Cerebellar nuclear complex (tissue), 1 donor: ENCODE data around the gene DDX51.
"Not testable (repeated sequence)": the region's sequence is repeated elsewhere in the genome, so short reads cannot be mapped to it uniquely, and the experiment has no call there.

Experiments used
- DNase-seq, 2 experiments: peaks; one replicate each; lab custom pipeline; 2025; lab: John Stamatoyannopoulos, UW

The DDX51 gene

GRCh38 chr12:132154341-132154761 lies 10.2 kb upstream of the DDX51 start:
- DNase-seq: no peak

GRCh38 chr12:132153501-132154340 lies 9.6 kb upstream of the DDX51 start:
- DNase-seq: peak in 1 of 2 experiments; percentile 25

- no peak for DNase-seq
These were observed 8.8 kb upstream of the DDX51 start for GRCh38 chr12:132152953-132153352.

DNA sequence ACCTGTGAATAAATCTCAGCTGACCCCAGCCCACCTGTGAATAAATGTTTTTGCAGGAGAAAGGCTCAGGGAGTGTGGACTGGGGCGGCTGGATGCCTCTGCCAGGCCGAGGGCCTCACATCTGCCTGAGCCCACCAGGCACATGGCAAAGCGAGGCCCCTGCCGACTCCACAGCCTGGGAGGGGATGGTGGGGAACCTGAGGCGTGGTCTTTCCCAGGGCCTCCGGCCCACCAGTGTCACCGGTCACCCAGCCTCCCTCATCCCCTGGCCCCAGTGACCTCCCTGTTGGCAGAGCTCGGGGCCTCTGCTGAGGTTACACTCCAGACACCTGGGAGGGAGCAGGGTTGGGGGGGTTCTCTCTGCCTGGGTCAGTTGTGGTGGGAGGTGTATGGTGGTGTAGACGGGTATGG lies 8.3 kb upstream of the DDX51 start:
- DNase-seq: no peak

DNA sequence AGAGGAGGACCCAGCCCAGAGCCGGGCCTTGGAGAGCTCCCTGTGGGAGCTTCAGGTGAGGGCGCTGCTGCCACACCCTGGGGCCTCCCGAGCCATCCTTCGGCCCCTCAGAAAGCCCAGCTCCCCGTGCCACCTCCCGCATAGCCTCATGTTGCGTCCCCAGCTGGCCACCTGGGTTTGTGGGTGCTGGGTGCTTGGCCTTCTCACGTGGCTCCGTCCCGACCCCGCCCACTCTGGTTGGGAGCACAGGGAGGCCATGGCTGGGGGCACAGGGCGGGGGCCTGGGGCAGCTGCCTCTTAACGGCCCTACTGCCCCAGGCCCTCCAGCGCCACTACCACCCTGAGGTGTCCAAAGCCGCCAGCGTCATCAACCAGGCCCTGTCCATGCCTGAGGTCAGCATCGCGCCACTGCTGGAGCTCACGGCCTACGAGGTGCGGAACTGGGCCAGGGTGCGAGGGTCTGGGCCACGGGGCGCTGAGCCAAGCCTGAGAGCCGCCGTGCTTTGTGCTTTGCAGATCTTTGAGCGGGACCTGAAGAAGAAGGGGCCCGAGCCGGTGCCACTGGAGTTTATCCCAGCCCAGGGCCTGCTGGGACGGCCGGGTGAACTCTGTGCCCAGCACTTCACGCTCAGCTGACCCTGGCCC lies 7.8 kb upstream of the DDX51 start:
- DNase-seq: no peak

GRCh38 chr12:132151145-132151765 lies 7.1 kb upstream of the DDX51 start:
- DNase-seq: no peak

DNA sequence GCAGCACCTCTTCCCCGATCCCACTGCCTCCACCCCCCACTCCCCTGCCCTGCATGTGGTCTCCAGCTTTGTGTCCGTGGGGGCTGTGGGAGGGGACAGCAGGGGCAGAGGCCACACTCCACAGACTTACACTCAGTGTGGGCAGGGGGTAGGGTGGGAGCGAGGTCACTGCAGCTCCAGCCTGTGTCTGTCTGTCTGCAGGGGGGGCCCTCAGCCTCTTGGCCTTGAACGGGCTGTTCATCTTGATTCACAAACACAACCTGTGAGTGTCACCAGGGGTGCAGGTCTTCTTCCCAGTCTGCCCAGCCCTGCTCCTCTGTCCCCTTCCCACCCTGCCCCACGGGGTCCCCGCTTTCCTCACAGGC lies 6.6 kb upstream of the DDX51 start:
- DNase-seq: no peak

GRCh38 chr12:132149526-132149925 lies 5.4 kb upstream of the DDX51 start:
- not testable (repeated sequence) for DNase-seq

DNA sequence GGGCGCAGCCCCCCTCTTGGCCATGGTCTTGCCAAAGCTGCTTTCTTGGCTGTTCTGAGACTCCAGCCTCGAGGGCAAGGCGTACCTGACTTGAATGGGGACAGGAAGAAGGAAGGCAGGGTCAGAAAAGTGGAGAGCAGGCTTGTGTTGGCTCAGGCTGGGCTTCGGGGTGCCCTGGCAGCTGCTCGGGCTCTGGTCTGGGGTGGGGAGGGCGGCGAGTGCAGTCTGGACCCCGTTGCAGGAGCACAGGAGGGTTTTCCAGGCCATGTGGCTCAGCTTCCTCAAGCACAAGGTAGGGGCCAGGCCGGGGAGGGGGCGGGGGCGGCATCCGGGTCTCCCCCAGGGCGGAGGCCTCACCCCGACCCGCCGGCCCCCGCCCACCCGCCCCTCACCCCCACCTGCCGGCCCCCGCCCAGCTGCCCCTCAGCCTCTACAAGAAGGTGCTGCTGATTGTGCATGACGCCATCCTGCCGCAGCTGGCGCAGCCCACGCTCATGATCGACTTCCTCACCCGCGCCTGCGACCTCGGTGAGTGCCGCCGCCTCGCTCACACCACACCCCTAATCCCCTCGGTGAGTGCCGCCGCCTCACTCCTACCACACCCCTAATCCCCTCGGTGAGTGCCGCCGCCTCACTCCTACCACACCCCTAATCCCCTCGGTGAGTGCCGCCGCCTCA lies 4.4 kb upstream of the DDX51 start:
- no peak for DNase-seq

- no peak for DNase-seq
These were observed 3.6 kb upstream of the DDX51 start for GRCh38 chr12:132147423-132148367.

GRCh38 chr12:132146772-132147422 lies 2.8 kb upstream of the DDX51 start:
- no peak for DNase-seq

GRCh38 chr12:132146098-132146497 lies 2.0 kb upstream of the DDX51 start:
- no peak for DNase-seq

DNA sequence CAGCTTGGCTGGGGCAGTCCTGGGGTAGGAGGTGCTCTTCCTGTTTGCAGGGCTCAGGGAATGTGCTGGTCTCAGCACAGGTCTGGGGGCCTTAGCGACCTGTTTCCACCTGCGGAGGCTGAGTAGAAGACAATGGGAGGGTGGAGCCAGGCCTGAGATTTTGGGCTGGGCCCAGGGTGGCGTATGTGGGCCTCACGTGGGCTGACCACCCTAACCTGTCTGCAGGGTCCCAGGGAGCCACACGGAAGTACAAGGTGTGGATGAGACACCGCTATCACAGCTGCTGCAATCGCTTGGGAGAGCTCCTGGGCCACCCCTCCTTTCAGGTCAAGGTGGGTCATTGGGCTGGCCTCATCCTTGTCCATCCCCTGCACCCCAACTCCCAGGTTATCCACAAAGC lies 1.2 kb upstream of the DDX51 start:
- no peak for DNase-seq

DNA sequence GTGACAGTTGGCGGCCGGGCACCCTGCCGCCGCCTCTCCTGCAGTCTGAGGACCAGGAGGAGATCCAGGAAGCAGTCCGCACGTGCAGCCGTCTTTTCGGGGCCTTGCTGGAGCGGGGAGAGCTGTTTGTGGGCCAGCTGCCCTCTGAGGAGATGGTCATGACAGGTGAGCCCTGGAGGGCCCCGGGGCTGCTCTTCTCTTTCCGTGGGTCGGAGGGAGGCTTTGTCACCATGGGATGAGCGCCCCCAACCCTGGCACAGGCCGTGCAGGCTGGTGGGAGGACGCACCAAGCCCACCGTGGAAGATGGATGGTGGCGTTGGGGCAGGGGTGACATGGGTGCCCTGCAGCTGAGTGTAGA lies 670 bp upstream of the DDX51 start:
- no peak for DNase-seq

DNA sequence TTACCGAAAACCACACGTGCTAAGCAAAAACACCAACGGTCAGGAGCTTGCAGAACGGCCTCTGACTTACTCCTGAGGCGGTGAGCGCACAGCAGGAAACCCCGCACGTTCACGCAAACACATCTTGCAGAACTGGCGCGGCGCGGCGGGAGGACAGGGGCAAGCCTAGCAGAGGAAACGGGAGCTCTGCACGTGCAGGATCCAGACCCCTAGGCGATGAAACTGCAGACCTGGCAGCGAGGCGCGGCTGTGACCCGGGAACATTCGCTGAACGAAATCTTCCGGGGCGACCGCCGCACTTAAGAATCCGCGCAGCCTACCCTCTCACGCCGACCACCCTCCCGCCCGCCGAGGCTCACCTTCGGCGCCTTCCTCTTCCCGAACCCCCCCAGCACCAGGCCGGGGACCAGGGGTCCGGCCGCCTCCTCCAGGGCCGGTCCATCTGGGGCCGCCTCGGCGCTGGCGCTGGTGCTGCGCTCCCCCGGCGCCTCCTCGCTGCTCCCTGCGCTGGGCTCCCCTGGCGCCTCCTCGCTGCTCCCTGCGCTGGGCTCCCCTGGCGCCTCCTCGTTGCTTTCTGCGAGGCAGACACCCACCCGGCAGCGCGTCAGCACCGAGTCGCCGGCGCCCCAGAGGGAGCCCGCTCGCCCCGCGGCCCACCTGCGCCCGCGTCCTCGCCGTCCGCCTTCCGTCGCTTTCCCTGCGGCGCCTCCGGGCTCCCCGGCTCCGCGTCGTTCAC lies 615 bp downstream of the DDX51 start:
- no peak for DNase-seq

- DNase-seq: no peak
These were observed 1.3 kb downstream of the DDX51 start for GRCh38 chr12:132142679-132143335.

GRCh38 chr12:132141976-132142678 lies 2.0 kb downstream of the DDX51 start:
- no peak for DNase-seq

GRCh38 chr12:132140918-132141841 lies 2.9 kb downstream of the DDX51 start:
- DNase-seq: no peak
